AG09319 (cell line): ENCODE results near the gene MAGIX.

Experiments used
- DNase-seq: peaks from one replicate; pipeline ENCODE4 v3.0.0-alpha.2; 2010; ENCODE audit warnings: low read depth; ENCODE audit errors: extremely low read depth
- TF ChIP-seq, protein P1 (sequence below): IDR thresholded peaks from 2 replicates; pipeline ENCODE4 v1.5.1; 2011; ENCODE audit warnings: low read depth, mild to moderate bottlenecking, inconsistent platforms, low read length, moderate library complexity

The MAGIX gene

GRCh38 chrX:49153467-49153866, 9.1 kb upstream of the MAGIX start:
- DNase-seq: no peak
- TF ChIP-seq, protein P1, sequence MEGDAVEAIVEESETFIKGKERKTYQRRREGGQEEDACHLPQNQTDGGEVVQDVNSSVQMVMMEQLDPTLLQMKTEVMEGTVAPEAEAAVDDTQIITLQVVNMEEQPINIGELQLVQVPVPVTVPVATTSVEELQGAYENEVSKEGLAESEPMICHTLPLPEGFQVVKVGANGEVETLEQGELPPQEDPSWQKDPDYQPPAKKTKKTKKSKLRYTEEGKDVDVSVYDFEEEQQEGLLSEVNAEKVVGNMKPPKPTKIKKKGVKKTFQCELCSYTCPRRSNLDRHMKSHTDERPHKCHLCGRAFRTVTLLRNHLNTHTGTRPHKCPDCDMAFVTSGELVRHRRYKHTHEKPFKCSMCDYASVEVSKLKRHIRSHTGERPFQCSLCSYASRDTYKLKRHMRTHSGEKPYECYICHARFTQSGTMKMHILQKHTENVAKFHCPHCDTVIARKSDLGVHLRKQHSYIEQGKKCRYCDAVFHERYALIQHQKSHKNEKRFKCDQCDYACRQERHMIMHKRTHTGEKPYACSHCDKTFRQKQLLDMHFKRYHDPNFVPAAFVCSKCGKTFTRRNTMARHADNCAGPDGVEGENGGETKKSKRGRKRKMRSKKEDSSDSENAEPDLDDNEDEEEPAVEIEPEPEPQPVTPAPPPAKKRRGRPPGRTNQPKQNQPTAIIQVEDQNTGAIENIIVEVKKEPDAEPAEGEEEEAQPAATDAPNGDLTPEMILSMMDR: no peak

- DNase-seq: no peak
- TF ChIP-seq, protein P1: no peak
These were observed 7.2 kb upstream of the MAGIX start for GRCh38 chrX:49155243-49155899.

DNA sequence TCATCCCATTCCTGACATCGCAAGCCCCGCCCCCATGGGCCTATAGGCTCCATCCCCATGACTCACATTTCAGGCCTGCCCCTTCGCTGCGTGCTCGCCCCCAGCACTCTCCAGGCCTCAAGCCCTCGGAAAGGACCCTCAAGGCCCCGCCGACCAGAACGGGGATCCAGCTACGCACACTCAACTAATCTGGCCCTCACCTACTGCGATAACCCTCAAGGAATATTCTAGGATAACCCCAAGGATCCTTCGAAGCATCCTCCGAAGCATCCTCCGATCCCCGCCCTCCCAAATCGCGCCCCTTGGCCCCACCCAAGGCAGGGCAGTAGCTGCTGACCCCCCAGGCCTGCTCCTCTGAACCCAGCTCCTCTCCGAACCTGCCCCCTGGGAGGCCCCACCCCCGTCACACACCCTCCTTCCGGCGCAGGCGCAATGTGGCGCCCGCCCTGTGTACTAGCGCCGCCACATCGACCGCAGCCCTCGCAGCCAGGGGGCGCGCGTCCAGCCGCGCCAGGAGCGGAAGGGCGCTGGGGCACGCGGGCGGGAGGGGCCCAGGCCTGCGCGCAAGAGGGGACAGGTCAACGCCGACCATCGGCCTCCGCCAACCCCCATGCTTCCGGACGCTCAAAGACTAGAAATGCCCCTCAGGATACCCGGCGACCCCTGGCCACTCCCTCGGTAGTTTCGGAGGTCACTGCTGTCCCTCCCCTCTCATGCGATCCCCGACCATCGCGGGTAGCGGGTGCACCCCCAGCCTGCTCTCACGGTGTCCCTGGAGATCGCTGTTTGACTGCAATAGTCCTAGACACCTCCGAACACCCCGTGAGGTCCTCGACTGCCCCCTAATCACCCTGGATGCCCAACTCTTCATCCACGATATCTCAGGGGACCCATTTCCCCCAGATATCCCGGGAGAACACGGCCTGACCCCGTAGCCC, 6.4 kb upstream of the MAGIX start:
- DNase-seq: peak; percentile 62
- TF ChIP-seq, protein P1: peak; percentile 49

DNA sequence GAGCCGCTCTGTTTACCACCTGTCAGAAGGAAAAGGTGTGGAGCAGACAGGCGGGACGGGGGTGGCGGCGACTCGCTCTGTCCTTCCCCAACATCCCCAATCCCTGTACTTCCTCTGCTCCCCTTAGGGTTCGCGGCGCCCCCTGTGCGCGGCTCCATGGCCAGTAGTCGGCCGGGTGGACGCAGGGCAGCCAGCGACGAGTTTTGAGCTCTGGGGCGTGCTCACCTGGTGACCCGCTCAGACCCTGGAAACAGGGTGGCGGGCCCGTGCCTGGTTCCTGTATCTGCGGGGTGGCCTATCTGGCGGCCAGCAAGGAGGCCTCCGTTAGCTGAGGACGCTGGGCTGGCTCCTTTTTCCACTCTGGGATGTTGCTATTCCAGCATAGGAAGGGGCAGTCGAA, 5.4 kb upstream of the MAGIX start:
- no peak for DNase-seq
- TF ChIP-seq, protein P1: no peak

- TF ChIP-seq, protein P1: no peak
- no peak for DNase-seq
These were observed 1.6 kb upstream of the MAGIX start for GRCh38 chrX:49160908-49161307.

- TF ChIP-seq, protein P1: no peak
- DNase-seq: no peak
These were observed 926 bp upstream of the MAGIX start for GRCh38 chrX:49161632-49162031.
